CD4-positive, CD25-positive, alpha-beta regulatory T cell (primary cell): ENCODE data around the gene GNAI2. TPM values are rescaled to one million over a fixed set of nuclear protein-coding genes. Genes with fewer than 3 reads are reported as not detected.

Source experiments
- ATAC-seq, 2 donors: fragments of 150-1000 bp; cut with Tn5 transposase; one replicate each; pipeline ENCODE4 v1.10.0; 2021; ENCODE audit warnings: low read depth in 2 of 2, moderate number of reproducible peaks in 2 of 2, moderate library complexity in 1 of 2
- DNase-seq, 3 donors: peaks; one replicate each; pipeline versions ENCODE4 v3.0.0 to v3.0.0-alpha.2; 2012 to 2022; ENCODE audit warnings: mixed read lengths in 1 of 3
- H3K27ac ChIP-seq: one replicate; pipeline ENCODE4 v1.7.0; 2013; ENCODE audit warnings: mild to moderate bottlenecking, low read length; ENCODE audit not compliant: insufficient read depth, poor library complexity, severe bottlenecking
- H3K27me3 ChIP-seq: one replicate; pipeline ENCODE4 v1.7.0; 2013; ENCODE audit warnings: low read length; ENCODE audit not compliant: control insufficient read depth, insufficient read depth
- H3K36me3 ChIP-seq: one replicate; pipeline ENCODE4 v1.7.0; 2013; ENCODE audit warnings: mild to moderate bottlenecking, low read length, moderate library complexity; ENCODE audit not compliant: control insufficient read depth, insufficient read depth
- H3K4me1 ChIP-seq: 2 replicates; pipeline ENCODE4 v1.7.0; 2013; ENCODE audit warnings: mild to moderate bottlenecking, low read length; ENCODE audit not compliant: insufficient read depth, control insufficient read depth, poor library complexity, severe bottlenecking
- H3K4me3 ChIP-seq: one replicate; pipeline ENCODE4 v1.7.0; 2013; ENCODE audit warnings: low read depth, mild to moderate bottlenecking, low read length, moderate library complexity
- H3K9me3 ChIP-seq, 2 experiments: 1 replicate in 1 of 2; 2 replicates in 1 of 2; pipeline ENCODE4 v1.7.0; 2013; ENCODE audit warnings: low read length in 2 of 2, mild to moderate bottlenecking in 1 of 2, moderate library complexity in 1 of 2; ENCODE audit not compliant: control insufficient read depth in 2 of 2
- H3K27ac Mint-ChIP-seq, 3 donors: one replicate each; pipeline ENCODE4 v1.8.0; 2020 to 2022; ENCODE audit warnings: mild to moderate bottlenecking in 3 of 3, mixed read lengths in 3 of 3, moderate library complexity in 2 of 3
- H3K27me3 Mint-ChIP-seq: one replicate; pipeline ENCODE4 v1.8.0; 2022; ENCODE audit warnings: mild to moderate bottlenecking, mixed read lengths
- H3K36me3 Mint-ChIP-seq: one replicate; pipeline ENCODE4 v1.8.0; 2020; ENCODE audit warnings: mixed read lengths
- H3K4me1 Mint-ChIP-seq, 4 donors: one replicate each; pipeline ENCODE4 v1.8.0; 2020 to 2022; ENCODE audit warnings: mixed read lengths in 4 of 4, mild to moderate bottlenecking in 1 of 4
- H3K4me3 Mint-ChIP-seq, 4 donors: one replicate each; pipeline ENCODE4 v1.8.0; 2020 to 2022; ENCODE audit warnings: mild to moderate bottlenecking in 4 of 4, mixed read lengths in 4 of 4, moderate library complexity in 3 of 4
- H3K9me3 Mint-ChIP-seq, 7 donors: one replicate each; pipeline ENCODE4 v1.8.0; 2020 to 2022; ENCODE audit warnings: mixed read lengths in 7 of 7, mild to moderate bottlenecking in 3 of 7, moderate library complexity in 2 of 7
- polyA plus RNA-seq, 4 donors: library from polyadenylated mRNA; unstranded; fragments of 300-500 nt; fragmentation: Illumina TruSeq; gene quantifications; one replicate each; pipeline ENCODE4 v1.2.3, GENCODE V29; 2021
- total RNA-seq: library from RNA; stranded (reverse); gene quantifications from one replicate; pipeline ENCODE4 v1.2.3, GENCODE V29; 2022

The GNAI2 gene
- total and polyA plus RNA-seq, 5 donors from 2014 or later, result 373 to 696 (median 572) TPM

- no peaks in the 10 kb centered on the region for H3K36me3 ChIP-seq
- DNase-seq (no peak), ATAC-seq (no peak)
- no peaks in the 10 kb centered on the region for H3K4me1 ChIP-seq
- H3K4me3 ChIP-seq, result no peak overlapping the region
- no peak overlapping the region for H3K27ac Mint-ChIP-seq
- H3K9me3 Mint-ChIP-seq, result no peaks in the 10 kb centered on the region
- no peaks in the 10 kb centered on the region for H3K9me3 ChIP-seq
- H3K27ac ChIP-seq, result no peak overlapping the region
- no peaks in the 10 kb centered on the region for H3K27me3 ChIP-seq
- H3K4me3 Mint-ChIP-seq, result no peak overlapping the region
- peaks cover 7% of the 10 kb centered on the region for H3K27me3 Mint-ChIP-seq
- H3K36me3 Mint-ChIP-seq, result no peaks in the 10 kb centered on the region
- no peaks in the 10 kb centered on the region for H3K4me1 Mint-ChIP-seq
These were observed 21.2 kb upstream of the GNAI2 start for GRCh38 chr3:50214824-50215223.

GRCh38 chr3:50215529-50215928, 20.5 kb upstream of the GNAI2 start:
- H3K27ac Mint-ChIP-seq, result no peak overlapping the region
- H3K27me3 Mint-ChIP-seq, result peaks cover 9% of the 10 kb centered on the region
- no peaks in the 10 kb centered on the region for H3K36me3 Mint-ChIP-seq
- no peaks in the 10 kb centered on the region for H3K9me3 ChIP-seq
- DNase-seq, result no peak
- no peaks in the 10 kb centered on the region for H3K36me3 ChIP-seq
- no peak overlapping the region for H3K27ac ChIP-seq
- no peak for ATAC-seq
- no peaks in the 10 kb centered on the region for H3K9me3 Mint-ChIP-seq
- H3K4me1 ChIP-seq, result no peaks in the 10 kb centered on the region
- H3K27me3 ChIP-seq, result no peaks in the 10 kb centered on the region
- H3K4me3 Mint-ChIP-seq, result no peak overlapping the region
- H3K4me3 ChIP-seq, result no peak overlapping the region
- H3K4me1 Mint-ChIP-seq, result no peaks in the 10 kb centered on the region

GRCh38 chr3:50217681-50218080, 18.3 kb upstream of the GNAI2 start:
- Histone ChIP-seq H3K4me3 (no peak overlapping the region), H3K27ac (no peak overlapping the region), H3K9me3 (no peaks in the 10 kb centered on the region), H3K4me1 (peaks cover 6% of the 10 kb centered on the region), H3K36me3 (no peaks in the 10 kb centered on the region), H3K27me3 (no peaks in the 10 kb centered on the region)
- no peaks in the 10 kb centered on the region for H3K36me3 Mint-ChIP-seq
- peaks cover 9% of the 10 kb centered on the region for H3K27me3 Mint-ChIP-seq
- DNase-seq, result no peak
- no peaks in the 10 kb centered on the region for H3K4me1 Mint-ChIP-seq
- no peak for ATAC-seq
- H3K27ac Mint-ChIP-seq, result no peak overlapping the region
- no peaks in the 10 kb centered on the region for H3K9me3 Mint-ChIP-seq
- no peak overlapping the region for H3K4me3 Mint-ChIP-seq

GRCh38 chr3:50218448-50218847, 17.6 kb upstream of the GNAI2 start:
- Mint-ChIP-seq H3K27ac (no peak overlapping the region), H3K4me3 (no peak overlapping the region), H3K9me3 (no peaks in the 10 kb centered on the region), H3K4me1 (no peaks in the 10 kb centered on the region), H3K27me3 (peaks cover 9% of the 10 kb centered on the region), H3K36me3 (no peaks in the 10 kb centered on the region)
- Histone ChIP-seq H3K9me3 (no peaks in the 10 kb centered on the region), H3K36me3 (no peaks in the 10 kb centered on the region), H3K27ac (no peak overlapping the region), H3K4me1 (peaks cover 6% of the 10 kb centered on the region), H3K4me3 (no peak overlapping the region), H3K27me3 (no peaks in the 10 kb centered on the region)
- DNase-seq (no peak), ATAC-seq (no peak)

- no peaks in the 10 kb centered on the region for H3K27me3 ChIP-seq
- H3K9me3 Mint-ChIP-seq, result no peaks in the 10 kb centered on the region
- peaks cover 6% of the 10 kb centered on the region for H3K4me1 ChIP-seq
- H3K9me3 ChIP-seq, result no peaks in the 10 kb centered on the region
- DNase-seq (no peak), ATAC-seq (no peak)
- H3K27me3 Mint-ChIP-seq, result peaks cover 14% of the 10 kb centered on the region
- no peaks in the 10 kb centered on the region for H3K4me1 Mint-ChIP-seq
- H3K4me3 ChIP-seq, result no peak overlapping the region
- H3K27ac Mint-ChIP-seq, result no peak overlapping the region
- no peaks in the 10 kb centered on the region for H3K36me3 Mint-ChIP-seq
- no peak overlapping the region for H3K4me3 Mint-ChIP-seq
- no peak overlapping the region for H3K27ac ChIP-seq
- H3K36me3 ChIP-seq, result no peaks in the 10 kb centered on the region
These were observed 16.7 kb upstream of the GNAI2 start for GRCh38 chr3:50219285-50219684.

- Histone ChIP-seq H3K9me3 (no peaks in the 10 kb centered on the region), H3K27me3 (no peaks in the 10 kb centered on the region), H3K4me1 (peaks cover 6% of the 10 kb centered on the region), H3K4me3 (no peak overlapping the region), H3K36me3 (no peaks in the 10 kb centered on the region), H3K27ac (no peak overlapping the region)
- Mint-ChIP-seq H3K4me3 (no peak overlapping the region), H3K4me1 (peaks cover 0 to 6% (median under 1%) of the 10 kb centered on the region in 4 donors), H3K36me3 (no peaks in the 10 kb centered on the region), H3K27ac (no peak overlapping the region), H3K27me3 (peaks cover 20% of the 10 kb centered on the region), H3K9me3 (no peaks in the 10 kb centered on the region)
- no peak for DNase-seq
- no peak for ATAC-seq
These were observed 15.9 kb upstream of the GNAI2 start for GRCh38 chr3:50220109-50220508.

- Mint-ChIP-seq H3K36me3 (no peaks in the 10 kb centered on the region), H3K27ac (no peak overlapping the region), H3K27me3 (peaks cover 16% of the 10 kb centered on the region), H3K4me3 (no peak overlapping the region), H3K4me1 (peaks cover 0 to 8% (median 3%) of the 10 kb centered on the region in 4 donors), H3K9me3 (no peaks in the 10 kb centered on the region)
- DNase-seq, result no peak
- no peak overlapping the region for H3K4me3 ChIP-seq
- H3K36me3 ChIP-seq, result no peaks in the 10 kb centered on the region
- no peaks in the 10 kb centered on the region for H3K27me3 ChIP-seq
- ATAC-seq, result peak in 1 of 2 donors; percentile 23
- peaks cover 8% of the 10 kb centered on the region for H3K4me1 ChIP-seq
- H3K9me3 ChIP-seq, result no peaks in the 10 kb centered on the region
- no peak overlapping the region for H3K27ac ChIP-seq
These were observed 15.0 kb upstream of the GNAI2 start for GRCh38 chr3:50221051-50221410.

GRCh38 chr3:50221411-50222168, 14.4 kb upstream of the GNAI2 start:
- DNase-seq, result no peak
- Histone ChIP-seq H3K27me3 (no peaks in the 10 kb centered on the region), H3K4me1 (peaks cover 12% of the 10 kb centered on the region), H3K9me3 (no peaks in the 10 kb centered on the region), H3K27ac (no peak overlapping the region), H3K36me3 (no peaks in the 10 kb centered on the region), H3K4me3 (no peak overlapping the region)
- peaks cover 16% of the 10 kb centered on the region for H3K27me3 Mint-ChIP-seq
- H3K9me3 Mint-ChIP-seq, result no peaks in the 10 kb centered on the region
- H3K4me3 Mint-ChIP-seq, result no peak overlapping the region
- no peak for ATAC-seq
- no peaks in the 10 kb centered on the region for H3K36me3 Mint-ChIP-seq
- H3K4me1 Mint-ChIP-seq, result peaks cover 0 to 10% (median 6%) of the 10 kb centered on the region in 4 donors
- H3K27ac Mint-ChIP-seq, result no peak overlapping the region
